ENCODE data around the gene SUPT6H.

Gene SUPT6H

DNA sequence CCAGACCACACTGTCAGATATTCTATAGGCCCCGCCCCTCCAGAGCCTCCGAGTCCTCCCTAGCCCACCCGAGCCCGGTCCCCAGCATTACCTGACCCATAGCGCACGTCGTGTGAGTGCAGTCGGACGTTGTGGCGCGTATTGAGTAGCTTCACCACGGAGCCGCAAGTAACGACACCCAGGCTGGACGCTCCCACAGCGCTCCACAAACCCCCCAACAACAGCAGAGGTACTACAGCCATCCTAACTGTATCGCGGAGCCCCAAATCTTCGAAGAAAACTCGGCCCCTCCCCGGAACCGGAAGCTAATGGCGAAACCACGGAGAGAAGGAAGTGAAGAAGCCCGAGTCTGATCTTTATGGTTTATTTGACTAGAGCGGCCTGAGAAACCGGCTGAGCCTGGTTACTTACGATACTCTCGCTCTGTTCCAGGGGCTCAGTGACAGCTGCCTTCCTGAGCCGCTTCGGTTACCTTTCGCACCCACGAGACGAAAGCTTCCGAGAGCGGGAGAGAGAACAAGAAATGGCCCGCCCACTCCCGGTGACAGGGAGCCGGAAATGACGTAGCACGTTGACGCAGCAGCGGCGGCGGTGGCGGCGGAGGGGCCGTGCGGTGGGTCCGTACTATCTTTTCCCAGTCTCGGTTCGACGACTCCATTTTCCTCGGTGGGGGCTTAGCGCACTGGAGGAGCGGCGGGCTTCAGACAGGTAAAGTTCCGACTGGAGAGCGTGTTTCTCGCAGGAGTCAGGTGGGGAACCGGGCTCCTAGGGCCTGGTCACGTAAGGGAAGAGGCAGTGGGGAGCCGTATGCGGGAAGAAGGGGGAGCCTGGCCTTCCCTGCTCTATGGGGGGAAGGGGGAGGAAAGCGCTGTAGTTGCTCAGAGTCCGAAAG, at the start of gene SUPT6H, which contains the start of gene SDF2:
TSS of gene SUPT6H (plus strand) at position 571 of the 892 bp plus-strand sequence. CDS start 11,197 bp downstream, outside the sequence.
TSS of gene SDF2 (minus strand) at position 272 of the 892 bp plus-strand sequence. CDS start at position 242, 30 bp downstream.
- DNase-seq: peak; percentile 95

DNA sequence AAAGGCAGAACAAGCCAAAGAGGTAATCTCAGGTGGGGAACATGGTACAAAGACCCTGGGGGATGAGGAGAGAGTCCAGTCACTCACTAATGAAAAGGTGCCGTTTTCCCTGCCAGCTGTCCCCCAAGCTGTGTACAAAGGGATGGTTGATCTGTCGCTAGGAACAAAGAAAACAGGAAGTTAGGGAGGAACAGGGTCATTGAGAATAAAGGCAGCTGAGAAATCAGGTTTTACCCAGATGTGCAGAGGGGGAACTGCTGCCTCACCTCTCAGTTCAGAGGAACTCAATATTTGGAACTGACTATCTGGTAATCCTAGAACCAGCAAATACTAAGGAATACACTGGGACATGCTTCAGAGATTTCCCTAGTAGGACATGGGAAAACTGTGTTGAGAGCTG, 49.5 kb upstream of the SUPT6H start:
- DNase-seq: no peak

DNA sequence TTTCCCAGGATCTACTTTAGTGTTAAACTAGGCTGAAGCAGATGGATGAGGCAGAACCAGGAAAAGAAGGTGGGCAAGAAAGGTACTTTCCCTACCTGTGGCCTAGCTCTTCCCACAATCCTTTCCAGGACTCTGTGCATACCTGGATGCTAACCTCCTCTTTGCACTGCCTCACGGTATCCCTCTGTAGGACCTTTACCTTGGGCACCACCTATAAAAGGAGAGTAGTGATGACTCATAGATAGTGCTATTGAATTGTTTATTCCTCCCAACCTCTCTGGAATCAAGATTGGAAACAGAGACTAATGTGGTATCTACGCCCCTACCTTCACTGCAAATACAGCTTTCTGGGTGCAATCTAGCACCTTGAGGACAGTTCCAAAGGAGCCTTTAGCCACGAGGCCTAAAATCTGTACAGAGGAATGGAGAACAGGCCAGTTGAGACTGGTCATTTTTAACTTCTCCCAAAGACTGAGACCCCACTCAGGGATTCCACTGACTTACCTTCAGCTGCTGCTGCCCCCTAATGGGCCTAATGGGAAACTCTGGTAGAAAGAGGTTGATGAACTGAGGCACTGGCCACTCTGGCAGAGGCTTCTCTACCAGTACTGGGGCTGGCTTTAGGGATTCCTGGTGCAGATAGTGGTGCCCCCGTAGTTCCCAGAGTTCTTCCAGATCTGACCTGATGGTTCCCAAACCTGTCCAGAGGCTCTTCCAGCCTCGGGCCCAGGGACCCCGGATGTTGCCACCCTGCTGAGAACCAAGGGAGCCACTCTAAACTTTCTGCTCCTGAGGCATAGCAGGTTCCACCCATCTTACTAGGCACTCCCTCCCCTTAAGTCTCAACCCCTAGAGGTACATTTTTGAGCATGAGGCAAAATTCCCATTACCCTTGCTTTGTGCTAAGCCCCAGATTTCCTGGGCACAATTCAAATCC, 48.8 kb upstream of the SUPT6H start:
- no peak for DNase-seq

DNA sequence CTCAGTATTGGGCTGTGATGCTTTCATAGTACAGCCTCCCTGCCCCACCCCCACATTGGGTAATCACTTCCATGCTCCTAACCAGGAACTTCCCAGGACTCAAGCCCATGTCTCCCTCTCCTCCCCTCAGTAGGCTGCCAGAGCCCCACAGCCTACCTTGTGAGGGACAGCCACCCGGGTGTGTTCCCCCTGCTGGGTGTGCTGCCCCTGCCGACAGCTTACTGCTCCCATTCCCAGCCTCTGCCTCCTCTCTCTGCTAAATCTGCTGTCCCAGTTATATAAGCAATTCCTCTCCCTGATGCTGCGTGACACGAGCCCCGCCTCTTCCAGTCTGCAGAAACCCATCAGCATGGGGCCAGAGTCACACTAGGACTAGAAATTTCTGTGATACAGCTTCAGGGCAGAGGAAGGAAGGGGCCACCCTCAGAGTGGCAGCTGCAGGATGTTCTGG, 48.0 kb upstream of the SUPT6H start, which contains the start of gene RSKR:
TSS of gene RSKR (minus strand) at position 255 of the 451 bp plus-strand sequence. CDS start at position 231, 24 bp downstream.
- no peak for DNase-seq

DNA sequence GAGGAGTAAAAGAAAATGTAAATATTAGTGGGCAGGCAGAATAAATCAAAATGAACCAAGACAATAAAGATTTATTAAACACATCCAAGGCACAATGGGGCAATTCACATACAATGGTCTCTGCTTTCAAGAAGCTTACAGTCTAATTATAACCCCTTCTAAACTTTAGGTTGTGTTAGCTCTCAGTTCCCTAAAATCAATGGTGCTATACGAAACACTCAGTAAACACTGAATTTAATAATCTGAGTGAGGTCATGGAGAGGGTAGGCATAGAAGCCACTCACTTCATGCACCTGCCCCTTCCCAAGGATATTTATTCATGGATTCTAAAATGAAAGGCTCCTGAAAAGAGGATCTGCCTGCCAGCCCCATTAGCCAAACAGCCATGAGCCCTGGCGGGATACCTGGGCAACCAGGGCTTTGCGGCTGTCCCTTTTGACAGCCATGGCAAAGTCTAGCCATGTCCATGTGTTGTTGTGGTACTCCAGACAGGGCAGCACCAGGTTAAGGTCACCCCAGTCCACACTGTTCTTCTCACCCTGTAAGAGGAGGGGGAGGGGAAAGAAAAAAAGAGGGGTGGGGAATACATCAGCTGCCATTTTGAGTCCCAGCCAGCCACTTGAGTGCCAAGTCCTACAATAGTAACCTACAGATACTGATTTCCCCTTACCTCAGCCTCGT, 46.6 kb upstream of the SUPT6H start:
- DNase-seq: no peak

DNA sequence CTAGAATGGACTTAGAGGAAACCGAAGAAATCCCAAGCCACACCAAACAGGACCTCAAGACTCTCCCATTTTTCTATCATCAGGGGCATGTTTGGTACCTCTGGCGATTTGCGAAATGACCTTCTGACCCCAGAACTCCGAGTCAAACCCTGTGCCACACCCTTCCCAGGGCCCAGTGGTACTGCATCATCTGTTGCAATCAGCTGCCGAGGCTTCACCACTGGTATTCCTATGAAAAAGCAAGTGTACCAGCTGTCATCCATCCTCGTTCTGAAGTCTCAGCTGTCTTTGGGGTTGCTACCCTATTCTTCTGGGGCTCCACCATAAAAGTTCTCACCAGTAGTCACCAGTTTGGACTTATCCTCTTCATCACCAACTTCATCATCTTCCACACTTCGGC, 45.7 kb upstream of the SUPT6H start:
- no peak for DNase-seq

DNA sequence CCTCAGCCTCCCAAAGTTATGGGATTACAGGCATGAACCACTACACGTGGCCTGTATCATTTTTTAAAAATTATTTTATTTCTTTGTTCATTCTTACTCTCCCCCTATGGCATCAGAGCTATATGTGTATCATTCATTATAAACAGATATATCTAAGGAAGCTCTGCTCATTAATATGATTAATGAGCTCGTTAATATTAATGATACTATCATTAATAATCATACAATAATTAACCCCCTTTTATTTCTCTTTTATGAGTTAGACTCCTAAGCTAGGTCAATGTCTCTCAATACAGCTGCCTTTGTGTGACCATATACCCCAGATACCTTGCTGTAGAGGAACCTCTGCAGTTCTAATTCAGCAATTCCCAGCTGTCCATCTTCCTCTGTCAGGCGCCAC, 43.5 kb upstream of the SUPT6H start:
- no peak for DNase-seq

DNA sequence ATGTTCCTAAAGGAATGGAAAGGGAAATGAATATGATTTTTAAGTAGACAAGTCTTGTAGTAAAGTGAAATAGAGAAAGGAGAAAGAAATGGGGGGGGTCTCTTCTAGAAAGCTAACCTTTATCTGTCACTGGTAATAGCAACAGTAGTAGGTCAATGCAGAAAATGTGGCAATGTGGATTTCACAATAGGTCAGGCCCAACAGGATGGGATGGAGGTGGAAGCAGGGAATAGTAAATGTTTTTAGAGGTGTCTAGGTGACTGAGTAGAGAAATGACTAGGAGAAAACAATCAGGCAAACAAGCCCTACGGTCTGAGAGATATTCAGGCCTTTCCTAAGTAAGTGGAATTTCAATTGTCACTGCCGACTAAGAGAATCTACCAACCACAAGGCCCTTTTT, 42.0 kb upstream of the SUPT6H start:
- no peak for DNase-seq

DNA sequence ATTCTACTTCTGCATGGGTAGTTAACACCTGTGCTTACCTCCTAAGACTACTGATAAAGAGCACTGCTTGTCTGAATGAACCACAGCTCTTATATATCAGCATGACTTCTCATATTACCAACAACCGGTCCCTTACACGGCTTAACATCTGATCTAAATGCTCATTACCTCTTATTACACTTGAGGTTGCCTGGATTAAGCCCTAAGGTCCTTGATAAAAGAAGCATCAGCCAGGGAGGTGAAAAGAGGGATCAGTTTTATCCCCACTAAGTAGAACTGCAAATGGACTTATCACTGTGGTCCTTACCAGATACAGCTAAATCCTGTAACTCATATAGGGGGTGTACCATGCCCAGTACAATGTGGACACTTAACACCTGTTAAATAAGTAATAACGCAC, 39.8 kb upstream of the SUPT6H start:
- DNase-seq: no peak

DNA sequence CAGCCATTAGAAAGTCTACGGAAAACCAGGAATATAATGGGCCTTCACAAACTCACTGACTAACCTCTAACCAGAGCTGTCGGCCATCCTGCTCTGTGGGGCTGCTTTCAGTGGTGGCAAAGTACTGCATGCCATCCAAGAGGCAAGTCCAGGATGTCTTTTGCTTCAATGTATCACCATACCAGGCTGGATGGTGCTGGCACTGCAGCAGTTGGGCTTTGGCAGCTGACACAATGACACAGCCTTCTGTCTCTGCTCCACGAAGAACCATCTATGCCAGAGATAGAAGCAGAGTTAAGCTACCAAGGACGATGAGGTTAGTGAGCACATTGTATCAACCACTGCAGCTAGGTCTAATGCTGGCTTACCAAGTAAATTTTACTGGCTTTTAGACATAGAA, 38.3 kb upstream of the SUPT6H start:
- no peak for DNase-seq

DNA sequence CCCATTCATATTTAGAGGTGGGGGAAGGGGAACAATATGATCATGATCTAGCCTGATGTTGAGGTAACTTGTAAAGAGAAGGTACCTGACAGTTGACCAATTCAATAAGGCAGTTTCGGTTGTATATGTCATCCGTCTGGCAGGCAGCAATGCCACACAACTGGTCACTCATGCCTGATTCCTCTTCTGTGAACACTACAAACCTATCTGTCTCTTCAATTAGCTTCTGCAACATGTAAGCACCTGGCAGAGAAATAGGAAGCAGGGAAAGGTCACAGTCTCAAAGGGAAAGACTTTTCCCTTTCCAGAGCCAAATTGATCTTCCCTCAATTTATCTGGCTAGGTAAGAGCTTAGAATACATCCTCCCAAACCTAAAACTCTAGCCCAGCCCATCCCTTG, 37.9 kb upstream of the SUPT6H start:
- no peak for DNase-seq

DNA sequence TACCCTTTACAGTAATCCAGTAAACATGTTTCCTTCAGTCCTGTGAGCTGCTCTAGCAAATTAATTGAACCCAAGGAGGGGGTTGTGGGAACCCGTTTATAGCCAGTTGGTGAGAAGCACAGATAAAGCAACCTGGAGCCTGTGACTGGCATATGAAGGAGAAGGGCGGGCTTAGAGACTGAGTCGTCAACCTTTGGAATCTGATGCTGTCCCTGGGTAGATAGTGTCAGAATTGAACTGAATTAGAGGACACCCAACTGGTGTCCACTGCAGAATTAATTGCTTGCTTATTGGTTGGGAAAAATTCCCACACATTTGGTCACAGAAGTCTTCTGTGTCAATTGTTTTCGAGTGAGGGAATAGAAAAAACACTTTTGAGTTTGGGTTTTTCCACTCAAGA, 35.2 kb upstream of the SUPT6H start:
- DNase-seq: no peak

DNA sequence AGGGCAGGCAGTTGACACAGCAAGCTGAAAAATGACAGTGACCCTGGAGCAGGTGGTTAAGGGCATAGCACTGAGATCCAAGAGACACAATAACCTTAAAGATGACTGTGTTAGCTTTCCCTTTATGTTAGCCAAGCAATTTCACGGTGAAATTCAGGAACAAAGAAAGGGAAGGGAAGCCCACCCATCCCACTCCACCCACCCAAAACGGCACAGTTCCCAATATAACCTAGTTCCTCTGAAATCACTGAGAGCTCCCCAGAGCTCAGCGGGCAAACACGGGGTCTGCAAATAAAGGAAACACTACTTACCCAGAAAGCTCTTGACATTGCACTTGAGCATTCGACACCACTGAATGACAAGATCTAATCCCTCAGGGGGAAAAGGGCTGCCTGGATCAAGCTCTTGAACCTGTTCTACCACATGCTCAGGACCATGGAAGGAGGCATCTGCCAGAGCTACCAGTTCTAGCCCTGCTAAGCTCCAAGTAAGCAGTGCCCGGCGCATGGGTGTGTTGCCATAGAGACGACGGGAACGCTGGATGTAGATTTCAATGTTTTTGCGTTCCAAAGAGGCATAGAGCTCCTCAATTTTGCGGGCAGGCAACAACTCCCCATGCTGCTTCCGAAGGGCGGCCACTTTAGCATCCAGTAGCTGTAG, 27.7 kb upstream of the SUPT6H start:
- DNase-seq: no peak

DNA sequence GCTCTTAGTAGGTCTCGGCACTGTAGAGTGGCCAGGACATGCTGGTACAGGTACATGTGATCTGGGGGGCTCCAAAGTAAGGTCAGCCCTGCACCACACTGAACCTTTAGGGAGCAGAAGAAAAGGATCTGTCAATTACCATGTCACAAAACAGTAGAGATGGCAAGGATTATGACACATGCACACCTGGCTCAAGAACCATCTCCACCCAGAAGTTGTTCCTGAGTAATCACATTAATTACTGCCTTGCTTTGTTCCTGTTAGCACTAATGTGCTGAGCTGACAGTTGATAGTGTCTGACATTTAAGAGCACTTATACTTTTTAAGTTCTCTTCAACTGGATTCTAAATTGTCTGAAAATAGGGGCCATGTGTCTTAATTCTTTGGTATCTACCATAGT, 26.5 kb upstream of the SUPT6H start:
- DNase-seq: no peak

DNA sequence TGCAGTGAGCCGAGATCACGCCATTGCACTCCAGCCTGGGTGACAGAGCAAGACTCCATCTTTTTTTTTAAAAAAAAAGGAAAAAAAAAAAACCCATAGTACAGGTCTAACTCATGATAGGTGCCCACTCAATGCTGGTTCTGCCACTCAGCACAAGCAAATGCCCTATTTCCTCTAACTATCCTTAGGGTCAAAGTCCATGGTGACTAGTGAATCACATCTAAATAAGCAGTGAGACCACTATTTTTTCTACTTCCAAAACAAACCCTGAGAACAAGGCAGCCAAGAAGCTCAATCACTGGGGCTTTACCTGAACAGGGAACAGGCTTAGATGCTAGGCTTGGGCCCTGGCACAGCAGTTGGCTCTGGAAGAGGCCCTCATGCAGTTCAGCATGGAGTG, 20.4 kb upstream of the SUPT6H start:
- no peak for DNase-seq

DNA sequence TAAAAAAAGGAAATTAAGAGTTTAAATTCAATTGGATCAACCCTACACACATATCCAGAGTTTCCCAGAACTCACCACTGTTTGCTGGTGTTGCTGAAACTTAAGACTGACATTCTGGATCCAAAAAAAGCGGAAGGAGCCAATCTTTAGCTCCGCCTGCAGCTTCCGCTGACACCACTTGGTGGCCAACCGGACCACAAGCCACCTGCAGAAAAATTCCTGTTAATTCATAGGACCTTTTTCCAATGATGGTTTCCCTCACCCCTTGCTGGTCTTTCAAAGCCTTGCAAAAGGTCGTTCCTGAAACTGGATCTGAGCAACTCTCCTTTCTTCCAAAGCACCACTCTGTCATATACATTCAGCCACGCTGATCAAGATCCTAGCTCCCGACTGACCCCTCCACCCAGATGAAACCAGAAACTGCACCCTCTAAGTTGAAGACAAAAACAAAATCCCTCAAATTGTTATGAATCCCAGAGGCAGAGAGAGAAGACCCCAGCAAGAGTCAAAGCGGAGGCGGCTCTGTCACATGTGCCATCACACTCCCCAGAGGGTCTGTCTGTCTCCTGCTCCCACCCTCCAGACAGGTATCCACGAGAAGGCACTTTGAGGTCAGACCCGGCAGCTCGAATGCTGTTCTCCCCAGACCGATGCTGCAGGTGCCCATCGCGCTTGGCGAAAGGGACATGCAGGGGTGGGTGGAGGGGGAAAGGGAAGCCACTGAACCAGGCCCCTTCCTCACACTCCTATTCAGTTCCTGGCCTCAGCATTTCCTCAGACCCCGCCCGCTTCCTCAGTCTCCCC, 17.8 kb upstream of the SUPT6H start:
- no peak for DNase-seq

DNA sequence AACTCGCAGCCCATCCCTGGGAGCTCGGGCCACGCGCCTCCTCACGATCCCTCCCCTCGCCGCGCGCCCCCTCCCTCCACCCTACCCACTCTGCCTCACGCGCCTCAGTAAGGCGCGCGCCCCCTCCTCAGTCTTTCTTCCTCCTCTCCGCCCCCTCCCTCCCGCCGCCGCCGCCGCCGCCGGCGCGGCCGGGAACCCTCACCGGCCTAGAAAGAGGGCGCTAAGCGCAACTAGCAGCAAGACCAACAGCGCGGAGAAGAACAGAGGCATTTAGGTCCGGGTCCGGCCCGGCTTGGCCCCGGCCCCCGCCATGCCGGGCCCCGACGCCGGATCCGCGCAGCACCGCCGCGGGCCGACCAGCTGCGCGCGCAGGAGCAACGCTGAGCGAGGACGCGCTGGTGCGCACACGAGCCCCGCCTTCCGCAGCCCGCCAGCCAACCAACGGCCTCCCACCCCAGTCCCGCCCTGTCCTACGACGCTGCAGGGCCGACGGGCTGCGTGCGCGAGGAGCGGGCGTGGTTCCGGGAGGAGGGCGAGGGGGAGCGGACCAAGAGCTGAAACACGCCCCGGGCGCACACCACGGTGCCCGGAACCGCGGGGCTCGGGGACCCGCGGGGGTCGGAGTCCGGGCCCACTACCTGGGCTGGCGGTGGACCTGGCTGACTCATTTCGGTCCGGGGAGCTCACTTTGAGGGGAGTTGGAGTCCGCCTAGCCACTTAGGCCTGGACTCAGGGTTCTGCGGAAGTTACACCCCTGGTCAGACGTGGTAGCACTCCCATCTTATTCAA, 17.0 kb upstream of the SUPT6H start, which contains the start of gene BLTP2:
TSS of gene BLTP2 (minus strand) at position 372 of the 789 bp plus-strand sequence. CDS start at position 270, 102 bp downstream.
- DNase-seq: peak; percentile 97

DNA sequence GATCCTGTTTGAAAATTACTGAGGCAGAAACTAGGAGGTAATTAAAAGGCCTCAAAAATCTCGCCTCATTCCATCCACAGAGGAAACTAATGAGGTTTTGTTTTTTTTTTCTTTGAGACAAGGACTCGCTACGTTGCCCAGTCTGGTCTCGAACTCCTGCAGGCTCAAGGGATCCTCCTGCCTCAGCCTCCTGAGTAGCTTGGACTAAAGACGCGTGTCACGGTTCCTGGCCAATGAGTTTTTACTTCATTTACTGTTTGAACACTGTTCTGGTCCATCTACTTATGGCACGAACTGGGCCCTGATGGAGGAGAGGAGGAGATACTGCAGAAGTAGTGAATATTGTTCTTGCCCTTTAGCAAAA, 16.4 kb upstream of the SUPT6H start:
- no peak for DNase-seq

DNA sequence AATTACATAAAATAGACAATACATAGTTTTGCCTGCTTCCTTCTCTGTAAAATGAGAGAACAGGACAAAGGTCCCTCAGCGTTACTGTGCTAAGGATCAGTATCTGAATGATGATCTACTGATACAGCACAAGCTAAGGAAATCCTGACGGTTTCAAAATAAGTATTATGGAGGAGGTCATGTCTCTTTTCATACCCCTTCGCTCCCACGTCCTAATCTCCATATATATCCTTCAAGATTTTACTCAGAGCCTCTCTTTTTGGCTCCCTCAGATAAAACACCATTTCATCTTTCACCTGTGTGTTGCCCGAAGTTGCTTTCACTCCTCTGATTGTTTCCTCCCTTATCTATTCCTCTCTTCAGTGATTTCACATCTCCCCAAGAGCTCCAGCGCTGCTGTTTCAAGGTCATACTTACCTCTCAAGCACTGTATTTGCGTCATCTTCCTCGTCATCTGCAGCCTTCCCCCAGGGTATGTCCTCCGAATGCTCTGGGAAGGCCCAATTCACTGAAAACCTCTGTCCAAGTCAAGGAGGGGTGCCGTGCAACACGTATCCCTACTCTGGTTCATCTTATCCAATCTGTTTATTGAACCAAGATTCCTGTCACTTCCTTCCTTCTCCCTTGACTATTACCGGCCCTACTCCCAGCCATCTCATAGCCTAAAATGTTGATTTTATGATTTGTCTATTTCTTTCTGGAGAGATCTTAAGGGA, 15.8 kb upstream of the SUPT6H start:
- no peak for DNase-seq

DNA sequence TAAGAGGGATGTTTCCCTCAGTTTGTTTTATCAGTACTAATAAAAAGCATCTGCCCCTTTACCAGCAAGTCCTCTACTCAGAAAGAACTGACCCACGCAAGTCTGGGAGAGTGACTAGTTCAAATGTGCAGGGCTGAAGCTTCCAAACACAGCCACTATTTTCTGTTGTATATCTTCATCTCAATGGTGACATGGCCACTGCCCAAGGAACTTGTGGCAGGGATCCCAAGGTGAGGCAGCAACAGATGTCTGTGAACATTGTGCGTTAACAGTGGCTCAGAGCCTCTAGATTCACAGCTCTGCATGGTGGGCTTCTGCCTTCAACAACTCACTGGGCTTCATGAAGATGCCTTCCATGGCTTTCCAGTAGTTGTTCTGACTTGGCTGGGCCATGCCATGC, 13.3 kb upstream of the SUPT6H start:
- no peak for DNase-seq
